Uterus (tissue), 2 donors: ENCODE measurements around the gene PORCN.

ENCODE experiments used
- CTCF ChIP-seq, 4 experiments: fragments of 200-600 bp in 2 of 4; fragments of 450-650 bp in 2 of 4; sonication (generic) in 2 of 4; IDR thresholded peaks; one replicate each; pipeline ENCODE4 v1.5.1; 2016 to 2019; ENCODE audit warnings: antibody characterized with exemption in 4 of 4, mild to moderate bottlenecking in 2 of 4, moderate library complexity in 1 of 4
- POLR2A ChIP-seq, 2 donors: fragments of 450-650 bp; IDR thresholded peaks; one replicate each; pipeline ENCODE4 v1.6.1; 2016; ENCODE audit warnings: antibody characterized with exemption in 2 of 2, mild to moderate bottlenecking in 1 of 2, moderate library complexity in 1 of 2

DNA sequence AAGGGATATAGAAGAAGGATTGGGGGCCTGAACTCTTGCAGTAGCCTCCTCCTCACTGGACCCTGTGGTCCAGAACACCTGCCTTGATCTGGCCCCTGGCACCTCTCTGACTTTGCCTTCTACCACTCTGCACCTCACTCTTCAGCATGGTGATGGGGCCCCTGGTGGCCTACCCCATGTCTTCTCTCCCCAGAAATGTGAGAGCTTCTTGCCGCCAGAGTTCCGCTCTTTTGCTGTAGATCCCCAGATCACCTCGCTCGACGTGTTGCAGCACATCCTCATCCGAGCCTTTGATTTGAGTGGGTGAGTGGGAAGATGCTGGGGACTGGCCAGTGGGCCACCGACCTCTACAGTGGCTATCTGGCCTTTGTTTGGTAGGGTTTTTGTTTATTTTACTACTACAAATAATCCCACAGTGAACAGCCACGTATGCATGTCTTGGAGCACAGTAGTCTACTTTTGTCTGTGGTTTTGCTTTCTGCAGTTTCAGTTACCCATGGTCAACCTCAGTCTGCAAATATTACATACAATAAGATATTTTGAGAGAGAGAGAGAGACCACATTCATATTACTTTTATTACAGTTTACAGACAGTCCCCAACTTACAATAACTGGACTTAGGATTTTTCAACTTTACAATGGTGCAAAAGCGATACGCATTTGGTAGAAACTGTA is 32.5 kb downstream of the PORCN start:
- no peak for TF ChIP-seq CTCF (IDR thresholded peaks at IDR 0.05)
- TF ChIP-seq POLR2A (IDR thresholded peaks at IDR 0.05) = no peak
